Upper lobe of left lung (tissue), 4 donors: Measurements from ENCODE around the gene CD164L2.

Experiments used
- CTCF ChIP-seq, 6 experiments: fragments of 450-650 bp in 4 of 6; fragments of 200-600 bp in 2 of 6; sonication (generic) in 2 of 6; IDR thresholded peaks; one replicate each; pipeline ENCODE4 v1.5.1; 2016 to 2019; ENCODE audit warnings: antibody characterized with exemption in 6 of 6
- POLR2AphosphoS5 ChIP-seq, 2 donors: sonication (generic); formaldehyde crosslinking; IDR thresholded peaks; one replicate each; pipeline ENCODE4 v1.5.1; 2017; ENCODE audit warnings: antibody characterized with exemption in 2 of 2

- TF ChIP-seq CTCF (IDR thresholded peaks at IDR 0.05) = no peak
- no peak for TF ChIP-seq POLR2AphosphoS5 (IDR thresholded peaks at IDR 0.05)
Observed at GRCh38 chr1:27380766-27381733, 2.1 kb downstream of the CD164L2 start.
